ENCODE measurements around the gene DKC1.

Gene DKC1

DNA sequence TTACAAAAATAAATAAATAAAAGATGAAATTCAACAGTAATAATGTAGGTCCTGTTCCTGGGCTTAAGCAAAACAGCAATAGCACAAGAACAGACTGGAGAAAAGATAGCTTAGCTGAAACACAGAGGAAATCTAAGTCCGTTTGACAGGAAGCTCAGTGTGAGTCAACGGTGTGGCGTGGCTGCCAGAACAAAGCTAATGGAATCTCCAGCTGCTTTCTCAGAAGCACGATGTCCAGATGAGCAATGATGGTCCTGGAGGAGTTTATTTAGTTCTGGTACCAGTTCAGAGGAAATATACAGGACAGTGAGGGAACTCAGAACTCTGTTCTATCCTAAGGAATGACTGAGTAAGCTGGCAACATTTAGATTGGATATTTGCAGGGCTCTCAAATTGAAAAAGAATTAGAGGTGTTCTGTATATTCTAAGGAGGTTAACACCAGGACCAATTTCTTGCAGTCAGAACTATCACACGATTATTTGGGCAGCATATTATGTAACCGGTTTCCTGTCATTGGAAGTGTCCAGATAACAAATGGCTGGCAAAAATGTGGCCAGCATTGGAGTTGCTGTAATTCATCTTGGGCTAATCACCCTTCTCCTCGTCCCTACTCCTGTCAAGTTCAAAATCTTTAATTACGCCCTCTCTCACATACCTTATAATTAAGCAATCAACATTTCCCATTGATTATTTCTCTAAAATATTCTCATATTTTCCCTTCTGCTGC is 24.5 kb upstream of the DKC1 start:
- peak; percentile 71 for DNase-seq

- DNase-seq: no peak
These were observed 22.7 kb upstream of the DKC1 start for GRCh38 chrX:154739952-154740465.

GRCh38 chrX:154742613-154743012 is 20.1 kb upstream of the DKC1 start:
- DNase-seq: no peak

DNA sequence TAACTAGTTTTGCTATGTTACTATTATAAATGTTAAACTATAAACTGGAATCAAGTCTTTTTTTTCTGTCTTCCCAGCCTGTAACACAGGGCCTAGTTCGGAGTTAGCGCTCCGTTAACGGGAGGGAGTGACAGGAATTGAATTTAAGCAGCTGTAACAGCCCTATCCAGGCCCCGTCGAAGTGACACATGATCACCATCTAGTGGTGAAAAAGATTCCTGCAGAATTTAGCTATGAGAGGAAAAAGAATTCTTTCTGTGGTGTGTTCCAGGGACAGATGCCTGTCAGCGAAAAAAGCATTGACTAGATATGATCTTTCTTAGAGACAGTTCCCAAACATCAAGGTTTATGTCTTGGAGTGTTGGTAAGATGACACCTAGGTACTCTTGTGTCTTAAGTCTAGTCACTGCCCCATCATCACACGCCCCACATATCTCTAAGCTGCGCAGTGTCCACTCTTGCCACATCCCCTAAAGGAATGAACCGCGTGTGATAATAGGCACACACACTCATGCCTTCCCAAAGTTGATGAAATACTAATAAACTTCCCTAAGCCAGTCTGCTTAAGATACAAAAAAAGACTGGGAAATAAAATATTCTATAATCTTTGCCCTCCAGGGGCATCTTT is 13.8 kb upstream of the DKC1 start:
- DNase-seq: peak; percentile 55

GRCh38 chrX:154749856-154750255 is 12.8 kb upstream of the DKC1 start:
- peak; percentile 25 for DNase-seq

GRCh38 chrX:154750301-154751202 is 12.1 kb upstream of the DKC1 start, which contains the start of gene GAB3:
TSS of gene GAB3 (minus strand) at chrX:154751077. CDS start at chrX:154751025, 52 bp downstream.
- DNase-seq: peak; percentile 36

- DNase-seq: peak; percentile 31
These were observed 11.4 kb upstream of the DKC1 start for GRCh38 chrX:154751203-154751668.

GRCh38 chrX:154751669-154752271 is 10.9 kb upstream of the DKC1 start:
- DNase-seq: no peak

GRCh38 chrX:154758696-154759095 is 4.0 kb upstream of the DKC1 start:
- no peak for DNase-seq

- no peak for DNase-seq
These were observed 607 bp upstream of the DKC1 start for GRCh38 chrX:154761977-154762536.

DNA sequence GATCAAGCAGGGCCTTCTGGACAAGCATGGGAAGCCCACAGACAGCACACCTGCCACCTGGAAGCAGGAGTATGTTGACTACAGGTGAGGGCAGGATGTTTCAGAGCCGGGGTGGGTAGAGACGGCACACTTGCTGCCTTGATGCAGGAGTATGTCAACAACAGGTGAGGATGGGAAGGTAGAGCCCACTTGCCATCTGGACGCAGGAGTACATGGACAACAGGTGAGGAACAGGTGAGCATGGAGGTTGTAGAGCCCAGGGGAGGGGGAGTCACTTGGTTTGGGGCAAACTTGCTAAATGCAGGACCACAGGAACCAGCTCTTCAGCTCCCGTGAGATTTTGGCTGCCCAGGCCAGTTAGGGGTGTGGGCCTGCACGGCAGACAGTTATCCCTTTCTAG is 12.0 kb downstream of the DKC1 start:
- no peak for DNase-seq

- DNase-seq: no peak
These were observed 13.0 kb downstream of the DKC1 start for GRCh38 chrX:154775419-154776349.

GRCh38 chrX:154776753-154777152 is 14.1 kb downstream of the DKC1 start:
- DNase-seq: no peak

DNA sequence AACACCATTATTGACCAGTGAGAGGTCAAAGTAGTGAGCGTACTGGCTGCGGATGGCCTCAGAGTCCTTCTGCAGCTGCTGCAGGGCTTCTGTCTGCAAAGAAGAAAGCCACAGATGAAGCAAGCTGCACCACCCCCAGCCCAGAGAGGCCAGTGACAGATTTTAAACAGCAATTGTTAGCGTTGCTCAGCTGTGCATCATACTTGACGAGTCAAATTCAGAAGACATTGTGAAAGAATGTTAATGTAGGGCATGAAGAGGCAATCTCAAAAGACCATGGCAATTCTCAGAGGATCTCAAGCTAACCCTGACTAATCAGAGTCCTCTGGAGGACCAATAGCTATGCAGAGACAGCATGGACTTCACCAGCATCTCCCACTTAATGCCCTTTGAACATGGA is 16.6 kb downstream of the DKC1 start:
- no peak for DNase-seq

DNA sequence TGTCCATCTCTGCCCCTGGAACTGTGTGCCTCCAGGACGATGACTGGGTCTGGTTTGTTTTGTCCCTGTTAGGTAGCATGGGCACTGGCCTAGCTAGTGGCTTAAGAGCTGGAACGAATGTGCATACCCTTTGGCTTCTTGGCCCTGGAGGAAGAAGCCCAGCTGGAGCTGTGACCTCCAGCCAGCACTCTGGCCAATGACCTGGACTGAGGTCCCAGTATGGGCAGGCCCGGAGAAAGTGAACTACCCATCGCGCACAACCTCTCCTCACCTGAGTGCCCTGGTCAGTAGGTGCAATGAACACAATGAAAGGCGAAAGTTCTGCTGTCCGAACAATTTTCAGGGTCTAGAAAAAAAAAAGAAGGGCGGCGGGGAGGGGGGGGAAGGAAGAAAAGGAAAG is 18.3 kb downstream of the DKC1 start:
- no peak for DNase-seq

- DNase-seq: no peak
These were observed 21.7 kb downstream of the DKC1 start for GRCh38 chrX:154784149-154784995.

- no peak for DNase-seq
These were observed 23.1 kb downstream of the DKC1 start for GRCh38 chrX:154785716-154786115.

GRCh38 chrX:154791467-154791866 is 28.8 kb downstream of the DKC1 start:
- no peak for DNase-seq

- DNase-seq: no peak
These were observed 29.3 kb downstream of the DKC1 start for GRCh38 chrX:154791939-154792338.
